ENCODE data around the gene IL17D.

Gene IL17D

DNA sequence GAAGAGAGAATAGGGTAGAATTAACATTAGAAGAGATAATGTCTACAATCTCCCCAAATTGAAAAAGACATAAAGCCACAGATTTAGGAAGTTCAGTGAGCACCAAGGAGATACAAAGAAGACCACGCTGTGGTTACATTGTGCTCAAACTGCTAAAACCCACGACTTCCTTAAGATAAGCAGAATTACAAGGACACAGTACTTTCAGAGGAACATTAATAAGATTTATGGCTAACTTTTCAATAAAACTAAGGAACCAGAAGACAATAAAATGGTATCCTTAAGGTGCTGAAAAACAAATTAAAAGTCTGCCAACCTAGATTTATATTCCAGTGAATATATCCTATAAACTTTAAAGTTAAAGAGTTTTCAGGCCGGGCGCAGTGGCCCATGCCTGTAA, 7.4 kb upstream of the IL17D start:
- DNase-seq = no peak

DNA sequence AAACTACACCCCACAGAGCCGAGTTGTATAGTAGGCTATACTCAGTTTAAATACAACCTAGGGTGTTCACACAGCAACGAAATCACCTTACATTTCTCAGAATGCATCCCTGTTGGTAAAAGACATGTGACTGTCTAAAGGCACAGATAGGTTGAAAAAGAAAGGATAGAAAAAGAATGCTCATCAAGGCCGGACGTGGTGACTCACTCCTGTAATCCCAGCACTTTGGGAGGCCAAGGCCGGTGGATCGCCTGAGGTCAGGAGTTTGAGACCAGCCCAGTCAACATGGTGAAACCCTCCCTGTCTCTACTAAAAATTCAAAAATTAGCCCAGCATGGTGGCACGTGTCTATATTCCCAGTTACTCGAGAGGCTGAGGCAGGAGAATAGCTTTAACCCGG, 3.8 kb upstream of the IL17D start:
- no peak for DNase-seq

DNA sequence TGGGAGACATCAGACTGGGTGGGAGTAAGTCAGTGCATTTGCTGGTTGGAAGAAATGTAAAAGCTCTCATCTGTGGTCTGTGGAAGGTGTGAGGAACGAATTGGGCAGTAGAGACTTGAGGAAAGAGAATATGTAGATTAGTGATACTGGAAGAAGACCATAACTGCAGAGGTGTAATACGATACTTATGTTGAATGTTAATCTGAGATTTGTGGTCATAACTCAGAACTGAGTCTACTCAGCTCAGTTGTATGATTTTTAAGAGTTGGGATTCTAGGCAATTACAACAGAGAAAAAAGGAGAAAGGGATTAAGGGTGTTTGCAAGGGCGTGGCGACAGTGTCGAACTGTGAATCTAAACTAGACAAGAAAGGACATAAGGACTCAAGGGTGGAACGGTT, 3.2 kb upstream of the IL17D start:
- no peak for DNase-seq

DNA sequence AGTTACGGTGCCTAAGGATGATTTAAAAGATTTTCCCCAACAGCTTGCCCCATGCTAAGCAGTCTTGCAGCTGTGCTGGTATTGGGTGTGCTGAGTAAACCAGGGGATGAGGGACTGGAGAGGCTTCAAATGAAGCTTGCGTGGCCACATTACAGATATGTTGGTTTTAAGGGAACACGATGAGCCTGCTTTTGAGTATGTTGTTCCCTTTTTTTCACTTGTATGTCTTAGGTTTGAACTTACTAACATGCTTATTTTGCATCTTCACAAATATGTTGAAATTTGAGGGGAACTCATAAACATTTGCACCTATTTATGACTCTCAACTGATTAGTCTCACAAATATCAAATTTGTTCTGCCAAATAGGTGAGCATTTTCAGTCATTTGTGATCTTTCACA, 2.0 kb upstream of the IL17D start:
- no peak for DNase-seq

DNA sequence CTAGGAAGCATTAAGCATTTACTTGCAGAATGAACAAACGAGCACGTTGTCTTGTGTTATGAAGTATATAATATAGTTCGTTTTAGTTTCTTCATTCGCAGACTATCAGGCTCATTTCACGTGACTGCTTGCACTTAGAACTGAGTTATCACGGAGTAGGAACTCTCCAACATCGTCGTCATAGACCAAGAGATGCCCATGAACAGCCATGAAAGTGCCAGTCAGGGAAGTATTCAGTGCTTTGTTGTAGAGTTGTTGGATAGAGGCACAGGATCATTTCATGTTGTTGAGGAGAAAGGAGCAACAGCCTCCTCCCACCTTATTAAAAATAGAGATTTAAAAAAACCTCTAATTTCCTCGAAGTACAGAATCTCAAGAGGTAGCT, 977 bp upstream of the IL17D start:
- no peak for DNase-seq

DNA sequence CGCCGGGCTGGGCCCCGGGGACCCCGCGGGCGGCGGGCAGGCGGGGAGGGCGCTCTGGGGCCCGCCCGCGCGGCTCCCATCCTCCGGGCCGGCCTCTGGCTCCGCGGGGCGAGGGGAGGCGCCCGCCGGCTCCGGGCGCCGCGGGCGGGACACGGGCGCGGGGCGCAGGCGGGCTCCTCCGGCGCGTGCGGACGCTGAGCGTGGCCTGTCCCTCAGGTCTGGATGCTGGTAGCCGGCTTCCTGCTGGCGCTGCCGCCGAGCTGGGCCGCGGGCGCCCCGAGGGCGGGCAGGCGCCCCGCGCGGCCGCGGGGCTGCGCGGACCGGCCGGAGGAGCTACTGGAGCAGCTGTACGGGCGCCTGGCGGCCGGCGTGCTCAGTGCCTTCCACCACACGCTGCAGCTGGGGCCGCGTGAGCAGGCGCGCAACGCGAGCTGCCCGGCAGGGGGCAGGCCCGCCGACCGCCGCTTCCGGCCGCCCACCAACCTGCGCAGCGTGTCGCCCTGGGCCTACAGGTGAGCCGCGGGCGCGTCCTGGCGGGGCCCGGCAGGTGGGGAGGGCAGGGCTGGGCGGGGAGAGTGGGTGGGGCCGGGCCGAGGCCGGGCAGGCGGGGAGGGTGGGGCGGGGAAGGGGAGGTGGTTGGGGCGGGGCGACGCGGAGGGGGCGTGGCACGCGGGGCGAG, 420 bp downstream of the IL17D start:
- peak; percentile 82 to 83 for DNase-seq

DNA sequence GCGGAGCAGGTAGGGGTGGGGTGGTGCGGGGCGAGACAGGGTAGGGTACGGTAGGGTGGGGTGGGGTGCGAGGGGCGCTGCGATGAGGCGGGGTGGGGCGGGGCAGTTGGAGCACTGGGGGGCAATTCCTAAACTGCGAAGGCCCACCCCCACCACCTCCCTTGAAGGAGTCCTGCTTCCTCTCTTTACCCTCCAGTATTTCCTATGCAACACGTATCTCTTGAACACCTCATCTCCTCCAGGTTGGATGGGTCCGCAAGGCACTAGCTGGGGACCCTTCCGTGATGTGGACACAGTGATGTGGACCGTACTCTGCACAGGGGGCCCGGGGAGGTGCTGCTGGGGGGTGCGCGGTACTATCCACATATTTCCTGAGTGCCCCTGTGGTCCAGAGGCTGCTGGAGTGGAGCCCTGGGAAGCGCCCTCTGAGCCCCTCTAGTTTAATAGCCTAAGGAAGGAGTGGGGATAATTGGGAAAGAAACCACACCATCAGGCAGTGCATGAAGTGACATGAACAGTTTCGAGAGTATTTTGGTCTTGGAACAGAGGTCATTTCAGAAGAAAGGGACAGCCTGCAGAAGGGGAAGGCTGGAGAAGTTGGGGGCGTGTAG, 1.1 kb downstream of the IL17D start:
- no peak for DNase-seq

DNA sequence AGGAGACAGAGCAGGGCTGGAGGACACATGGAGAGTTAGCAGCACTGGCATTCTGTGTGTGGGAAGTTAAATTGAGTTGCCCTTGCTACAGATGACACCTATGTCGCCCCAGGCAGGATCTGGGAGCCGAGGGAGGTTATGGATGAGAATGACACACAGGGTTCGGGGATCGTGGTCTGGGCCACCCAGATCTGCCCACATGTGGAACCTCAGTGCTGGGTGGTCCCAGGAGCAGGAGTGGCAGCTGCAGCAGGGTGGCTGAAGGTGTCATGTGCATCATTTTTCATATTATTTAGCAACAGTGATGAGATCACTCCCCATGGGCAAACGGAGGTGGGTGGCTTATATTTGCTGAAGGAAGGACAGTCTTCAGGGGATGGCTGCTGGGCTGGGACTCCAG, 3.2 kb downstream of the IL17D start:
- no peak for DNase-seq

DNA sequence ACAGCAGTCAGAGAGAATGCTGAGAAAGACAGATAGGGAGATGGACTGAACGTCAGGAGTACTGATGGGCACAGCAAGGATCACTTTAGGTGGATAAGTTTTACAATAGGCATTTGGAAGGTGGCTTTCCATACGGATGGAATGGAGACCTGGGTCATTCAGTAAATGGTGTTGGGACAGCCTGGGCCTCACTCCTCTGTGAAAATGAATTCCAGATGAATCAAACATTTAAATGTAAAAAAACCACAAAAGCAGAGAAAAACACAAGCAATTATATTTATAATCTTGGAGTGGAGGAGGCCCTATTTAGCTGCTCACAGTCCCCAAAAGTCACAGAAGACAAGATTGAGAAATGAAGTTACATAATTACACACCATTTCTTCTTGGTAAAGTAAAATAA, 4.7 kb downstream of the IL17D start:
- DNase-seq = no peak

DNA sequence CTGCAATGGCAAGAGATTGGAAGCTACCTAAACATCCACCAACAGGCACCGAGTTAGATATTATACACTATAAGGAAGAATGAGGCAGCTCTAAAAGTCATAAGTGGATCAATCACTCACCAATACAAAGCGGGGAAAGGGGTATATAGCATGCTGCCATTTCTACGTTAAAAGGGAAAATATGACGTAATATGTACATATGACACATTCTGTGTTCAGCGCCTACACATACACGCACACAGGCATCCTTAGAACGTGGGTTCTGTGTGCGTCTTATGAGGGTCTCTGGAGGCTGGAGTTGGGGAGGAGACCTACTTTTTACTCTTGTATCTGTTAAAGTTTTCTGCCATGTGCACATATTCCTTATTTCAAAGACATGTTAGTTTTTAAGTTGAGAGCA, 5.9 kb downstream of the IL17D start:
- no peak for DNase-seq

DNA sequence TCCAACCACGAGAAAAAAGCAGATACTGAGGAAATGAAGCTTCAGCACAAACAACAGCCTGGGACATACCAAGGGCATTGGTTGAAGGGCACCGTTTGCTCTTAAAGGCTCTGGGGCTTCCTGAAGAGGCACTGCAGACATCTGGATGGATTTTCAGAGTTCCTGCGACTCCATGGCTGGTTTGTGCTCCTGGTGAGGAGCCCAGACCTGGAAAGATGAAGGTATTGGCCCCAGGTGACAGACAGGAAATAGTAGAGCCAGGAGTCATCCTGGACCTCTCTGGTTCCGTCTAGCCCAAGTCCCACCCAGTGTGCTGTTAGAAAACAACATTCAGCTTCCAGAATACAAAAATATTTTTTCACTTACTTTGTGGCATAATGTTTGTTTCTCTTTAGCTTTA, 6.3 kb downstream of the IL17D start:
- no peak for DNase-seq

DNA sequence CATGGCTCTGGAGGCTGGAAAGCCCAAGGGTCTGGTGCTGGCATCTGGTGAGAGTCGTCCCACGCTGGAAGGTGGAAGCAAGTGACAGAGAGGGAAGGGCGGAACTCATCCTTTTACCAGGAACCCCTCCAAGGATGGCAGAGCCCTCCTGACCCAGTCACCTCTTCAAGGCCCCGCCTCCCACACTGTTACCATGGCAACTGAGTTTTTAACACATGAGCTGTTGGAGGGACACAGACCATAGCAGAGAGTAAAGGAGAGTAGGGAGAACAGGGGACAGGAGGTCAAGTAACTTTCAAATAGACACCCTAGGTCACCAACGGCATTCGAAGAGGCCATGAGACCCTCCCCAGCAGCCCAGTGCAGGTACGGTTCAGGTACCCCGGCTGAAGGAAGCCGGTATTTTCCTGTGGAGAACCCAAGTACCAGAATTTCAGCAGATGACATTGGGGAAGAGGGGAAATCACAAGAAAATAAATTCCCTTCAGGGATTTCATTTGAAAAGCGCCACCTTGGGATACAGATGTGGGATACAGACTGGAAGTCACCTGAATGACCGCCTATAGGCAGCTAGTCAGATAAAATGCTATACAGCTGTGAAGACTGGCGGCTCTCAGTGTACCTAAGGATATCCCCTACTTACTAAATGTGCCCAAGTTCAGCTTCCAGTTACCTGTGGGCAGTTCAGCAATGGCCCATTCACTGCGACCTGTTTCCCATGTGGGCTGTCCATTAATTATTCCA, 8.0 kb downstream of the IL17D start:
- no peak for DNase-seq

DNA sequence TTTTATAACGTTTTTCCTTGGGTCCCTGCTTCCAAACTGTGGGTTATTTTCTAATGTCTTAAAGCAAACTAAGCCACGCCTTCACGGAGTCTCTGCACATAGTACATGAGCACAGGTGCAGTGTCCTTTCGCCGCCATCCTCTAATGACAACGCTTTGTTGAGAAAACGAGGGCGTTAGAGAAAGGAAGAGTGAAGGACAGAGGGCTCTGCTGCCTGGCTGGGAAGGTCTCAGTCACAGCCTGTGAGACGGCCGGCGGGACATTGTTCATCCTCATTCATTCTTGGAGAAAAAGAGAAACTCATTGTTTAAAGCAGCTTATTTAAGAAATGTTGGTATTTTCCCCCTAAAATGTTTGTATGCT, 9.5 kb downstream of the IL17D start:
- no peak for DNase-seq

DNA sequence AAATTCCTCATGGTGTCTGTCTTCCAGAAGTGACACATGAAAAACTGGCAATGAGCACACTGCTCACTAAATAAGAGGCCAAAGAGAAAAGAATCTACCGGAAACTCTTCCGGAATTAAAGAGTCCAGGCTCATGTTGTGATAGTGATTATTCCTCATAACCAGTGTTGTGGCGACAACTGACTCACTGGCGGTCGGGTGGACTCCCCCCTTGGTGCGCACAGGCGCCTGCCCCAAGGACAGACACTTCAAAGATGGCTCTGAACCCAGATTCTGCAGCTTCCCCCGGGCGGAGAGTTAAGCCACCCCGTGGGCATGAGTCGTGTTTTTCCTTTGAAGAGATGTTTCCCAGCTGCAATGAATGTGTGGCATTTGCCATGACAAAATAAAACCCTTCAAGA, 10.3 kb downstream of the IL17D start:
- no peak for DNase-seq

DNA sequence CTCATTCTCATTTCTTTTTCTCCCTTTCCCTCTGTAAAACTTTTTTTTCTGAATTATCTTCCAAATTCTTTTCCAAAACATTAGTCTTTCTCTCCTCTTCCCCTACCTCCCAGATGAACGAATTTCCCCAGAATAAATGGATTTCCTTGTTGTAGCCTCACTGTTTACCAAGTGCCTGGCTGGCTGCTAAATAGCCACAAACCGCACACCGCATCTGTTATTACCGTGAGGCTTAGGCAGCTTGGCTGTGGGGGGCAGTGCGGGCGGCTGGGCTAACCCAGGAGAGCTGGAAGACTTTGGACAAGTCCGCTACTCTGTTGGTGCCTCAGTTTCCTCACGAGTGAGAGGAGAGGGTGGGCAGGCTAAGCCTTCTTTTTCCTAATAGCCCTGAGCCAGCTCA, 10.7 kb downstream of the IL17D start:
- DNase-seq = no peak

DNA sequence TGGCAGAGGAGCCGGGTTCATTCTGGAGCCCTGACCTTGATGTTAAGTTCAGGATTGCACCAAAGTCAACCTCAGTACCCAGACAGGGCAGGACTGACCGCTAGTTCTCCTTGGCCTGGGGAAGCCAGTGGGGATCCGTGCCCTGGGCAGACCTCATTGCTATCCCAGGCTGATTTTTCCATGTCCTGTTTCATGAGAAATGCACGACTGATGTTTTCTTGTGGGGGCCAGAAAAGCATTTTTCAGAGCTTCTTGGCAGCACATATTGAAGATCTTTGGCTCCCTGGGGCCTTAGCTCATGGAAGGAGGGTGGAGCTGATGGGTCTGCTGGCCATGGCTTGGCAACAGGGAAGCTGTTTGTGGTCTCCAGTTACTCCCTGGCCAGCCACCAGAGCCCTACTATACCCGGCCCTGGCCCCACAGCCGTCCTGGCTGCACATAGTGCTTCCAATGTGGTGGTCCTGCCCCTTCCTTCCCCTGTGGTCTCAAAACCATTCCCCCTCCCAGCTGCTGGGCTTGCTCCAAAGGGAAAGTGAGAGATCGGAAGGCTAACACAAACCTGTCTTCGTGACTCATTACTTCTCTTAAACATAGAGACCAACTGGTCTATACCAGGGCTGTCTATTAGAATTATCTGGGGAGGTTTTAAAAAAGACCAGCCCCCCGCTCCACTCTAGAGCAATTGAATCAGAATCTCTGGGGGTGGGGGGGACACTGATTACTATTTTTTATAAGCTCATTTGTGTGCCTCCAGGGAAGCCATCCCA, 11.2 kb downstream of the IL17D start:
- no peak for DNase-seq

DNA sequence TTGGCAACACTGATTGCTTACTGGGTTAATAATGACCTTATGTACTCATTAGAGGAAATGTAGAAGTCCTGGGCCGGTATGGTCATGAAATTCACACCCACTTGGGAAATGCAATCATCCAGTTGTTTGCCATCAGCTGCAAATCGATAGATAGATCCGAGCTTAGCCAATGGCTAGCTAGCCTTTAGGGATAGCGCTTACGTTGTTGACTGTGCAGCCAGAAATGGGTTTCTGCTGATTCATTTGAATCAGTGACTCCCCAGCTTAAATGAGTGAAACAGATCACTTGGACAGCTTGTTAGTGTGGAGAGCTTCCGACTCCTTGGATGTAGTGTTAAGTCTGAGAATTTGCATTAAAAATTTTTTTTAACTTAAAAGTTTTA, 11.8 kb downstream of the IL17D start:
- no peak for DNase-seq

DNA sequence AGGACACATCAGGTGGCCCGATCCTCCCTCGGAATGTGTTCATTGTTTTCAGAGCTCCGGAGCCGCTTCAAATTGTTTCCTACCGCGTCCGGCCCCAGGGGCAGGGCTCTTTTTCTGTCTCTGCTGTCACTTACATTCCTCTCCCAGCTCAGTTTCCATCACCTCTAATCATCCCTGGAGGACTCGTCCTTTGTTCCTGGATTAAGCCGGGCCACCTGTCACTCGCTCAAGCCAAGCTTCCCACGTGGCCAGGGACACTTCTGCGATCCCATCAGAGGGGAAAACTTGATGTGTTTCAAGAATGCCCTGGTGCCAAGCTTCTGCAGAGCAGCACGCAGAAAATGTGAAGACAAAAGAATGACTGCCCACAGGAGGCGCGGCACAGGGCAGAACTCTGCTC, 13.5 kb downstream of the IL17D start:
- no peak for DNase-seq

DNA sequence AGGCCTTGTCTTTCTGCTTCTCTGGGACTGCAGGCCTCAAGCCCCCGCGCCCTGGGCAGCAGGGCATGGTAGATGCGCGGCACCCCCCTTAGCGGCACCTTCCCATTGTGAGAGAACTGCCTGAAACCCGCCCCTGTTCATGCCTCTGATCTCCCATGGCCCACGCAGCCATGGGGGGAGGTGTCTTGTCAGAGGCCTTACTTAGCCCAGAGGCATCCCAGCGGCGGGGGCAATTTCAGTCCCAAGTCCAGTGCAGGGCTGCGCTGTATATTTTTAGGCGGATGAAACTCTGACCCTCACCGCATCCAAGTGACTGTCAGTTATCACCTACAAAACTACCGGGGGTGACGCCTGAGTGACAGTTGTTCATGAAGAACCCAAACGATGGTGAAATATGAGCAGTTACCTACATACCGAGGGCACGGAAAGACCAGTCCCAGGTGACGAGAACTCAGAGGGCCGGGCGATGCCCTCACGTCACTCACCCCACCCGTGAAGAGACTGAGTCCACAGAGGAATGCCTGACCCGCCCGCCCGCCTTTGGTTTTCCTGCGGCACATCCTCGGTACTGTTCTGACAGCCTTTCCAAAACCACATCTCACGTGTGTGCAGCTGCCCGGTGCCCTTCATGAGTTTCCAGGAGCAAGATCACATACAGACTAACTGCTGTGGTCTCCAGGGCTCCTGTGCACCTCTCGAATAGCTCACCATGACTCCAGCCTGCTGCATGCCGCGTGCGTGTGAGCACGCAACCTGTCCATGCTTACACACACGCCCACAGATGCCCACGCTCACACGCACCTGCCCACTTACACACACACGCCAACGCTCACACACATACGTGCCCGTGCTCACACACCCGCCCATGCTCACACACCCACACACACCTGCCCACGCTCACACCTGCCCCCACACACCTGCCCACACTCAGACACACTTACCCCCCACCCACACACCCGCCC, 14.4 kb downstream of the IL17D start:
- no peak for DNase-seq

DNA sequence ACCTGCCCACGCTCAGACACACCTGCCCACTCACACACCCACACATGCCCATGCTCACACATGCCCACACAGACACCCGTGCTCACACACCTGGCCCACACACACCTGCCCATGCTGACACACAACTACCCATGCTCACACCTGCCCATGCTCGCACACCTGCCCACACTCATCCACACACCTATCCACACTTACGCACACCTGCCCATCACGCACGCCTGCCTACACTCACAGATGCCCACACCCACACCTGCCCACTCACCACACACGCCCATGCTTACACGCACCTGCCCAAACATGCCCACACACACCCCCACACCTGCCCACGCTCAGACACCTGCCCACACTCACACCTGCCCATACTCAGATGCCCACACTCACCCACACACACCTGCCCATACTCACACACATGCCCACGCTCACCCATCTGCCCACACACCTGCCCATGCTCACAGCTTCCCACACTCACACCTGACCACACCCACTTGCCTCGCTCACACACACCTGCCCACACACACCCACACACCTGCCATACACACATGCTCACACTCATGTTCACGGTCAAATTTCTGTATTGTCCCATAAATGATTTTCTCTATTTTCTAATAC, 15.6 kb downstream of the IL17D start:
- DNase-seq = no peak

DNA sequence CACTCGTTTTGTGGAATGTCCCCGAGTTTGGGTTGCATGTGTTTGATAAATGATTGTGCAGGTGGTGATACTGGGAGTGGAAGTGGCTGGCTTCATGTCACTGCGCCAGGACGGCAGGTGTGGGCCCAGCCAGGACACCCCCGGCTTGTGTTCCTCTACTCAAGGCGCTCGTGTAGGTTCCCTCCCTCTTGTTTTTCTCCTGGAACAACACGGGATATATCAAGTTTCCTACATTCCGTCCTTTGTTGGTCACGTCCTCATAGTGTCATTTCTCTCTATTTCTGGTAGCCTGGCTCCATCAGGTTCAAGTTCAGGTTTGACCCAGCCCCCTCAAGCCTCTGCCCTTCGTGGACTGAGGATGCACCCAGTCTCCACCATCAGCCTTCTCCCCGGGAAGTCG, 16.3 kb downstream of the IL17D start:
- DNase-seq = no peak

DNA sequence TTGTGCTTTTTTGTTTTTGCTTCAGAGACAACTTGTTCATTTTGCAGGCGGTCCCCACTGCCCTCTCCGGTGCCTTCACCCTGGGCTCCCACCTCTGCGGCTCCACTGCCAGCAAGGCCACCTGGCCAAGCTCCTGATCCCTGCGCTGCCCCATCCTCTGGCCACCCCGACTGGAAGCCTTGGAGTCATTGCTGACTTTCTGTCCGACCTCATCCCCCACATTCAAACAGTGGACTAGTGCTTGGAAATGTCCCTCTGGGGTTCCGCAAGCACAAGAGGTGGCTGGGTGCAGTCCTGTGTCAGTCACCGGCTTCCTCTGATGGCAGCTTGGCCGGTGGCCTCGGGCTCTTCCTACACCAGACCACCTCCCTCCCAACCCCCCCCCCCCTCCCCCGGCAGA, 17.0 kb downstream of the IL17D start:
- DNase-seq = no peak
